Stimulated activated effector memory CD8-positive, alpha-beta T cell treated with anti-CD3 and anti-CD28 coated beads, Interleukin-12 subunit alpha, Interleukin-12 subunit beta, amount 100 ng/mL, for 72 hours (primary cell): ENCODE data around the gene NPPB.

ENCODE experiments used
- ATAC-seq: fragments of 150-1000 bp; cut with Tn5 transposase; 2 replicates; pipeline ENCODE4 v1.10.0; 2021
- DNase-seq, 2 donors: peaks; one replicate each; pipeline ENCODE4 v3.0.0; 2021 to 2022; ENCODE audit warnings: low spot score in 2 of 2
- H3K27ac Mint-ChIP-seq: one replicate; pipeline ENCODE4 v1.8.0; 2022; ENCODE audit warnings: mild to moderate bottlenecking, mixed read lengths
- H3K36me3 Mint-ChIP-seq: one replicate; pipeline ENCODE4 v1.8.0; 2022; ENCODE audit warnings: mild to moderate bottlenecking, mixed read lengths
- H3K4me1 Mint-ChIP-seq: one replicate; pipeline ENCODE4 v1.8.0; 2022; ENCODE audit warnings: mixed read lengths
- H3K4me3 Mint-ChIP-seq: one replicate; pipeline ENCODE4 v1.8.0; 2022; ENCODE audit warnings: mild to moderate bottlenecking, mixed read lengths
- H3K9me3 Mint-ChIP-seq: one replicate; pipeline ENCODE4 v1.8.0; 2022; ENCODE audit warnings: mixed read lengths

Gene NPPB

GRCh38 chr1:11851180-11851579 lies 7.6 kb downstream of the NPPB start:
- DNase-seq: no peak
- ATAC-seq: no peak
- no peak overlapping the region for H3K27ac Mint-ChIP-seq
- peaks cover 6% of the 10 kb centered on the region for H3K4me1 Mint-ChIP-seq
- H3K4me3 Mint-ChIP-seq: no peak overlapping the region
- no peaks in the 10 kb centered on the region for H3K9me3 Mint-ChIP-seq
- no peaks in the 10 kb centered on the region for H3K36me3 Mint-ChIP-seq

DNA sequence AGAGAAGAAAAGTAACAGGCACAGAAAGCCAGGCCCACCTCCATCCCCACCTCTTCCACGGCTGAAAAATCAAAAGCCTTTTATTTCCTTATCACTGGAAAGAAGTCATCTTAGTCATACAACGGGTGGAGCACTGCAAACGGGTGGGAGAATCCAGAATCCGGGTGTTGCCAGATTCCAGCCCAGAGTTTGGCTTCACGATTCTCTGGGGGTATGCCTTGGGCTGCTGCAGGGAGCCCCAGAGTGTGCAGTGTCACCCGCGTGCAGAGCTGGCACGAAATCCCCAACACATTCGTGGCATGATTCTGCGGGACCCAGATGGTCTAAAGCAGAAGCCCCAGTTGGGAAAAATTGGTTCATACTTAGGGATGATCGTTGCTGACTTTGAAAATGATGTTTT lies 8.6 kb downstream of the NPPB start:
- Mint-ChIP-seq H3K9me3 (no peaks in the 10 kb centered on the region), H3K4me1 (peaks cover 6% of the 10 kb centered on the region), H3K27ac (no peak overlapping the region), H3K4me3 (no peak overlapping the region), H3K36me3 (no peaks in the 10 kb centered on the region)
- DNase-seq (no peak), ATAC-seq (no peak)

DNA sequence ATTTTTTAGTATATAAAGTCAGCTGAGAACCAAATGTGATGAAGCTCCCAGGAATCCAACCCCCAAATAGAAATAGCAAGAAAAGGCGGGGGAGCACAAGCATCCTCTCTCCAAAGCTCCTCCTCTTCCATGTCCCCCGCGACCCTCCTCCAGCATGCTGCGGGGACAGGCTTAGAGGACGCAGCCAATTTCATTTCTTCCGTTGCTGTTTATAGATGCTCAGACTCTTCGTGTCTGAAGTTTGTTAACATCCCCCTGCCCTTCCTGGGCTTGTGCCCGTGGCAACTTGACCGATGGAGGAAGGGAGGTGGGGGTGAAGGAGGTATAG lies 10.4 kb downstream of the NPPB start:
- no peaks in the 10 kb centered on the region for H3K9me3 Mint-ChIP-seq
- H3K27ac Mint-ChIP-seq: no peak overlapping the region
- H3K4me1 Mint-ChIP-seq: peaks cover 6% of the 10 kb centered on the region
- no peak for ATAC-seq
- peaks cover 10% of the 10 kb centered on the region for H3K36me3 Mint-ChIP-seq
- no peak for DNase-seq
- H3K4me3 Mint-ChIP-seq: no peak overlapping the region

DNA sequence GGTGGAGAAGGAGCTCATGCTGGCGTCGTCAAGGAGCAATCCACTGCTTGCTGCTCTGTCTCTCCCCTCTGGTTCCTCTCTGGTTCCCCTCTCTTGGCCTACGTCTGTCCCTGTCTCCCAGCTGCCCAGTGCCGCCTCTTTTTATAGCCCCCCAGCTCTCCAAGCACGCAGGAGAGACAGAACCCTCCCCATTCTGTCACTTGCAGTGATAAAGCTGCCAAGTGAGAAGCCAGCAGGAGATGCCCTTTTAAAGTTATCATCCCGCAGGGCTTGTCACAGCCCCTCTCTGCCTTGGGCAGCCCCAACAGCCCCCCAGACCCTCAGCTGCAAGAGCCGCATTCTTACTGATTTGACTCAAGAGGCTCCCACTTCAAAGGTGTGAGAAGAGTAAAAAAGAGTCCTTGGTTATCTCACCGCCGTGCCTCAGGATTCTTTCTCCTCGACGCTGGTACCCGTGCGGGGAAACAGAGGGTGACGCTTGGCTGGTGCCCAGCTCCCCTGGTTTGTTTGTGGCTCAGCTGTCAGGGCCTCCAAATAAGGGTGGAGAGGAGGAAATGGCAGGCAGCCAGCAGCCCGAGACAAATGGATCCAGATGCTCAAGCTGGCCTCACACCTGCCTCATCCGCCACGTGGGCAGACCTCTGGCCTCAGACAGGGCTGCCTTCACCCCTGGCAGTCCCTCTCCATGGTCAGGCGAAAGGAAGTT lies 10.9 kb downstream of the NPPB start, which contains the start of gene NPPA:
Gene NPPA (minus strand): TSS at position 117 of the 706 bp plus-strand sequence. CDS start 99 bp downstream, at position 18.
- Mint-ChIP-seq H3K9me3 (no peaks in the 10 kb centered on the region), H3K4me1 (peaks cover 6% of the 10 kb centered on the region), H3K27ac (no peak within 1 kb of the TSS), H3K4me3 (no peak within 1 kb of the TSS), H3K36me3 (peaks cover 15% of the 10 kb centered on the region)
- ATAC-seq (no peak), DNase-seq (no peak)

DNA sequence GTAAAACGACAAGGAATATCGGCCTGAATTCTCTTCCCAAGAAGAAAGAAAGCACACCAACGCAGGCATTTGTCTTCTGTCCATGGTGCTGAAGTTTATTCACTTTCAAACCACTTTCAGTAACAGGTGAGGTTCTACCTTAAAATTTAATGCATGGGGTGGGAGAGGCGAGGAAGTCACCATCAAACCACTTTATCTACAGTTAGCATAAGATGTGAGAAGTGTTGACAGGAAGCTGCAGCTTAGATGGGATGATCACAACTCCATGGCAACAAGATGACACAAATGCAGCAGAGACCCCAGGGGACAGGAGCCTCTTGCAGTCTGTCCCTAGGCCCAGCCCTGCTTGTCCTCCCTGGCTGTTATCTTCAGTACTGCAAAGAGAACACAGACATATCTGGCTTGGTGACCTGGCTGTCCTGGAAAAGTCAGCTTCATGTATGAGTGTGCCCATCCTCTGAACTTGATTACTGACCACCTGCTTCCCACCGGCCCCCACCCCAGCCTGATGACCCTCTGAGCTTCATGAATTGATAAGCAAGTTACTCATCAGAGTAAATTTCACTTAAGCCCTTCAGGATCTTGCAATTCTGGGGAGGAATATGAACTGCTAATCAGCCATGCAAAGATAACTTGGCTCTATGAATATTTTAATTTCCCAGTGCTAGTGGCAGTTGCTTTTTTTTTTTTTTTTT lies 13.0 kb downstream of the NPPB start:
- Mint-ChIP-seq H3K4me1 (no peaks in the 10 kb centered on the region), H3K36me3 (peaks cover 34% of the 10 kb centered on the region), H3K9me3 (no peaks in the 10 kb centered on the region), H3K27ac (no peak overlapping the region), H3K4me3 (no peak overlapping the region)
- no peak for ATAC-seq
- DNase-seq: no peak

- DNase-seq: no peak
- Mint-ChIP-seq H3K27ac (no peak overlapping the region), H3K4me1 (peaks cover 6% of the 10 kb centered on the region), H3K4me3 (no peak overlapping the region), H3K36me3 (peaks cover 63% of the 10 kb centered on the region), H3K9me3 (no peaks in the 10 kb centered on the region)
- ATAC-seq: no peak
These were observed 16.3 kb downstream of the NPPB start for GRCh38 chr1:11842154-11843041.

GRCh38 chr1:11841245-11842153 lies 17.2 kb downstream of the NPPB start:
- Mint-ChIP-seq H3K4me3 (no peak overlapping the region), H3K9me3 (no peaks in the 10 kb centered on the region), H3K27ac (no peak overlapping the region), H3K36me3 (peaks cover 72% of the 10 kb centered on the region), H3K4me1 (peaks cover 6% of the 10 kb centered on the region)
- DNase-seq: no peak
- no peak for ATAC-seq

DNA sequence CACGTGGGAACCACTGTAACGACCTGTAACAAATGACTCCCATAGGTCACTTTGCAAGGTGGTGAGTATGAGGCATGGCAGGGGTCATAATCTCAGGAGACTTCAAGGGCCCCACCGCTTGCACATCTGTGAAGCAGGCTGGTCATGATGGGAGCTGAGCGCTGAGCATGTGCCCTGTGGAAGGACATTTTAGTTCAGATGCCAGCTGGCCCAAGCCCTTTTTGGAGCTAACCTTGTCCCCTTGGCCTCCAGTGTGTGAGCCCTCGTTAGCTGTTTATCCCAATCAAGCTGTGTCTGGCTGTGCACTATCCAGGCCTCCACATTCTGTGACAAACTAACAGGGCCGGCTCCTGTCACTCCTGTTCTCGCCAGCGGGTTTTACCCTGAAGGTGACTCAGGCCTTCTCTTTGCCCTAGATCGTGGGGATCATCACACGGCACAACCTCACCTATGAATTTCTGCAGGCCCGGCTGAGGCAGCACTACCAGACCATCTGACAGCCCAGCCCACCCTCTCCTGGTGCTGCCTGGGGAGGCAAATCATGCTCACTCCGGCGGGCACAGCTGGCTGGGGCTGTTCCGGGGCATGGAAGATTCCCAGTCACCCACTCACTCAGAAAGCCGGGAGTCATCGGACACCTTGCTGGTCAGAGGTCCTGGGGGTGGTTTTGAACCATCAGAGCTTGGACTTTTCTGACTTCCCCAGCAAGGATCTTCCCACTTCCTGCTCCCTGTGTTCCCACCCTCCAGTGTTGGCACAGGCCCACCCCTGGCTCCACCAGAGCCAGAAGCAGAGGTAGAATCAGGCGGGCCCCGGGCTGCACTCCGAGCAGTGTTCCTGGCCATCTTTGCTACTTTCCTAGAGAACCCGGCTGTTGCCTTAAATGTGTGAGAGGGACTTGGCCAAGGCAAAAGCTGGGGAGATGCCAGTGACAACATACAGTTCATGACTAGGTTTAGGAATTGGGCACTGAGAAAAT lies 18.7 kb downstream of the NPPB start:
- Mint-ChIP-seq H3K4me1 (peaks cover 6% of the 10 kb centered on the region), H3K4me3 (no peak overlapping the region), H3K9me3 (no peaks in the 10 kb centered on the region), H3K27ac (no peak overlapping the region), H3K36me3 (peaks cover 85% of the 10 kb centered on the region)
- DNase-seq: no peak
- no peak for ATAC-seq

- H3K4me3 Mint-ChIP-seq: no peak overlapping the region
These were observed 20.1 kb downstream of the NPPB start for GRCh38 chr1:11838349-11839272.

DNA sequence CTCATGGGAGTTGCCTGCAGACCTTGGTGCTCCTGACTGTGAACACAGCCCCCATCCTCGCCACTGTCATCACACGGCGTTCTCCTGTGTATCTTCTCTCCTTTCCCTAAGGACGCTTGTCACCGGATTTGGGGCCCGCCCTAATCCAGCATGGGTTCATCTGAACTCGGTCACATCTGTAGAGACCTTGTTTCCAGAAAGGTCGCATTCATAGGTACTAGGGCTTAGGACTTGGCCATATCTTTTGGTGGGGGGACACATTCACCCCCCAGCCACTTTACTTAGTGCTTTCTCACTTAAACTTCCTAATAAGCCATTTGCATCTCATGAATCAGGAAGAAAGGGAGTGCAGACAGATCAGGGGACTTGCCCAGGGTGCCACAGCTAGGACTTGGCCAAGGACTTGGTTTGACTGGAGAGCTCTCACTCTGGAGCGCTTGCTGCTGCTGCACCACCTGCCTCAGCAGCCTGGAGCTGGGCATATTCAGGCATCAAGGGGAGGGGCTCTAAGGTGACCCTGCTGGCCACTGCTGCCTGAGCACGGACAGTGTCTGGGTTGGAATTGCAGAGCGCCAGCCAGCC lies 20.9 kb downstream of the NPPB start:
- no peak for DNase-seq
- ATAC-seq: no peak
- Mint-ChIP-seq H3K9me3 (no peaks in the 10 kb centered on the region), H3K4me1 (peaks cover 11% of the 10 kb centered on the region), H3K36me3 (peaks cover 70% of the 10 kb centered on the region), H3K4me3 (no peak overlapping the region), H3K27ac (no peak overlapping the region)

More at GRCh38 chr1:11838349-11839272, 20.1 kb downstream of the NPPB start:
- ATAC-seq (peak; percentile 83), DNase-seq (peak; percentile 64 to 83)
- Mint-ChIP-seq H3K36me3 (peaks cover 78% of the 10 kb centered on the region), H3K9me3 (no peaks in the 10 kb centered on the region), H3K27ac (no peak overlapping the region), H3K4me1 (peaks cover 11% of the 10 kb centered on the region)

DNA sequence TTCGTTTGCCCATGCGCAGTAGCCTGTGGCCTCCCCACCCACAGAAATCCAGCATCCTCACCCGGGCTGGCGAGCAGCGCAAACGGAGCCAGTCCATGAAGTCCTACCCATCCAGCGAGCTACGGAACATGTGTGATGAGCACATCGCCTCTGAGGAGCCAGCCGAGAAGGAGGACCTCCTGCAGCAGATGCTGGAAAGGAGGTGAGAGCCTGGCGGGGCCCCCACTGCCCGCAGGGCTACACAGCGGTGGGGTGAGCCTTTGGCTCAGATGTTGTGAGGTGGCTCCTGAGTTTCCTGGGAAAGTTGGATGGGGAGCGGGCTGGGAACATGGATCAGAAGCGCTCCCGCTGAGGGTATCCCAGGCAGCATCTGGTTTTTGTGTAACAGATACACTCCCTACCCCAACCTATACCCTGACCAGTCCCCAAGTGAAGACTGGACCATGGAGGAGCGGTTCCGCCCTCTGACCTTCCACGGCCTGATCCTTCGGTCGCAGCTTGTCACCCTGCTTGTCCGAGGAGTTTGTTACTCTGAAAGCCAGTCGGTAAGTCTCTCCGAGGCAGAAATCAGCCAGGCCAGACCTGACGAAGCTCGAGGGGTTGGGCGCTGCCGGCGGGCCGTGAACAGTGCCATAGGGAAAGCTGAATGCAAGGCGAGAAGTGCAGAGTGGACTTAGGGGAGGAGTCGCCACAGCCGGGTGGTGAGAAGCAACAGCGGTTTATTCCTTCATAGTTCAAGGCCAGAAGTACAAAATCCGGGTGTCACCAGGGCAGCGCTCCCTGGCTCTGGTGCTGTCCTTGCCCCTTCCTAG lies 21.6 kb downstream of the NPPB start:
- no peak overlapping the region for H3K27ac Mint-ChIP-seq
- no peak overlapping the region for H3K4me3 Mint-ChIP-seq
- peaks cover 64% of the 10 kb centered on the region for H3K36me3 Mint-ChIP-seq
- no peaks in the 10 kb centered on the region for H3K9me3 Mint-ChIP-seq
- ATAC-seq (no peak), DNase-seq (no peak)
- H3K4me1 Mint-ChIP-seq: peaks cover 11% of the 10 kb centered on the region
